A673 (cell line): ENCODE results near the gene TP53I3. TPM values are rescaled to one million over a fixed set of nuclear protein-coding genes. Genes with fewer than 3 reads are reported as not detected.

ENCODE experiments used
- BruUV-seq: library from RNA; stranded (reverse); fragments of 400-500 nt; replicated peaks from 2 replicates; lab custom pipeline; 2021; lab: Mats Ljungman, UMichigan
- CTCF ChIA-PET: fragments of 300-600 bp; sonication (Branson Sonifier 250); formaldehyde crosslinking; loops from one replicate; lab custom pipeline; 2022; ENCODE audit warnings: antibody characterized with exemption; lab: Charles Lee
- POLR2A ChIA-PET: fragments of 300-600 bp; sonication (Branson Sonifier 250); formaldehyde crosslinking; loops from one replicate; lab custom pipeline; 2022; ENCODE audit warnings: antibody characterized with exemption; ENCODE audit not compliant: low non-redundant PET; lab: Charles Lee
- DNase-seq: peaks from one replicate; pipeline ENCODE4 v3.0.0-alpha.2; 2015; ENCODE audit warnings: low spot score
- H3K27ac ChIP-seq: fragments of 200-600 bp; sonication (generic); 2 replicates; pipeline ENCODE4 v1.5.1; 2016; ENCODE audit warnings: mixed run types, low read depth, mild to moderate bottlenecking, mixed read lengths, antibody characterized with exemption, low read length; ENCODE audit not compliant: poor library complexity, severe bottlenecking
- H3K27me3 ChIP-seq: fragments of 200-600 bp; sonication (generic); replicated peaks from 2 replicates; pipeline ENCODE4 v1.6.1; 2017; ENCODE audit warnings: mixed run types, low read depth, mild to moderate bottlenecking, mixed read lengths, antibody characterized with exemption, low read length; ENCODE audit not compliant: insufficient read depth, poor library complexity
- H3K36me3 ChIP-seq: fragments of 200-600 bp; sonication (generic); 2 replicates; pipeline ENCODE4 v1.6.1; 2016; ENCODE audit warnings: mixed run types, mild to moderate bottlenecking, mixed read lengths, antibody characterized with exemption, low read length; ENCODE audit not compliant: insufficient read depth, poor library complexity, severe bottlenecking
- H3K4me1 ChIP-seq: fragments of 200-600 bp; sonication (generic); 2 replicates; pipeline ENCODE4 v1.6.1; 2017; ENCODE audit warnings: mixed run types, mild to moderate bottlenecking, mixed read lengths, antibody characterized with exemption, low read length; ENCODE audit not compliant: insufficient read depth, poor library complexity, severe bottlenecking
- H3K4me3 ChIP-seq: fragments of 200-600 bp; sonication (generic); 2 replicates; pipeline ENCODE4 v1.5.1; 2016; ENCODE audit warnings: low read depth, mixed run types, mild to moderate bottlenecking, mixed read lengths, low read length; ENCODE audit not compliant: poor library complexity, severe bottlenecking
- H3K9me3 ChIP-seq: fragments of 200-600 bp; sonication (generic); 2 replicates; pipeline ENCODE4 v1.6.1; 2016; ENCODE audit warnings: mixed run types, low read depth, mild to moderate bottlenecking, mixed read lengths, antibody characterized with exemption, low read length; ENCODE audit not compliant: poor library complexity, severe bottlenecking
- CTCF ChIP-seq: fragments of 300-800, 200-600 bp; sonication (generic); conservative IDR thresholded peaks from 2 replicates; pipeline ENCODE4 v1.5.1; 2017; ENCODE audit warnings: low read depth, mild to moderate bottlenecking, antibody characterized with exemption, low read length, moderate library complexity, mixed read lengths
- EZH2 ChIP-seq: fragments of 200-600 bp; sonication (generic); IDR thresholded peaks from 2 replicates; pipeline ENCODE4 v1.6.1; 2017; ENCODE audit warnings: borderline replicate concordance, low read depth, mild to moderate bottlenecking, mixed read lengths, antibody characterized with exemption, low read length; ENCODE audit not compliant: poor library complexity, severe bottlenecking
- intact Hi-C: fragments of 100-400 bp; cut with micrococcal nuclease; formaldehyde crosslinking; loops from one replicate; pipeline ENCODE4 v1.10.0; 2022; ENCODE audit not compliant: unreplicated experiment
- total RNA-seq: library from RNA; stranded (reverse); gene quantifications from 2 replicates; pipeline ENCODE4 v1.2.3, GENCODE V29; 2021

TP53I3 gene
- total RNA-seq, 1 experiment from 2014 or later = 2.8 TPM

GRCh38 chr2:24073816-24074215 is 10.8 kb downstream of the TP53I3 start:
- Histone ChIP-seq H3K4me1 (peaks cover 7% of the 10 kb centered on the region), H3K9me3 (no peaks in the 10 kb centered on the region), H3K27ac (no peak overlapping the region), H3K36me3 (peaks cover 21% of the 10 kb centered on the region), H3K27me3 (no peaks in the 10 kb centered on the region), H3K4me3 (no peak overlapping the region)
- TF ChIP-seq EZH2 = no peak
- TF ChIP-seq CTCF = no peak
- BruUV-seq = no TSS peak
- ChIA-PET POLR2A (no interaction called here), CTCF (no interaction called here)
- DNase-seq = no peak
- intact Hi-C loops = no loop called here

- no peaks in the 10 kb centered on the region for H3K9me3 ChIP-seq
- intact Hi-C loops = no loop called here
- no peaks in the 10 kb centered on the region for H3K27me3 ChIP-seq
- CTCF ChIA-PET = no interaction called here
- H3K27ac ChIP-seq = no peak overlapping the region
- TF ChIP-seq EZH2 (no peak), CTCF (no peak)
- DNase-seq = no peak
- H3K4me3 ChIP-seq = no peak overlapping the region
- POLR2A ChIA-PET = no interaction called here
- peaks cover 7% of the 10 kb centered on the region for H3K4me1 ChIP-seq
- no TSS peak for BruUV-seq
- peaks cover 32% of the 10 kb centered on the region for H3K36me3 ChIP-seq
Measured at GRCh38 chr2:24072259-24072658, 12.4 kb downstream of the TP53I3 start.

GRCh38 chr2:24065341-24065740 is 19.3 kb downstream of the TP53I3 start:
- Histone ChIP-seq H3K4me3 (no peak overlapping the region), H3K27me3 (no peaks in the 10 kb centered on the region), H3K4me1 (no peaks in the 10 kb centered on the region), H3K36me3 (peaks cover 20% of the 10 kb centered on the region), H3K27ac (no peak overlapping the region), H3K9me3 (no peaks in the 10 kb centered on the region)
- no peak for DNase-seq
- BruUV-seq = no TSS peak
- intact Hi-C loops = no loop called here
- ChIA-PET CTCF (no interaction called here), POLR2A (no interaction called here)
- TF ChIP-seq CTCF = no peak
- no peak for TF ChIP-seq EZH2
